K562 (cell line): Measurements from ENCODE around the gene SRCAP. TPM values are rescaled to one million over a fixed set of nuclear protein-coding genes. Genes with fewer than 3 reads are reported as not detected.
A peak's percentile ranks its signal among the peaks of the same experiment; 100 is the strongest.

Source experiments
- ATF7 ChIP-seq: fragments of 450-650 bp; IDR thresholded peaks from 2 replicates; pipeline ENCODE4 v1.7.1; 2014; ENCODE audit warnings: mild to moderate bottlenecking, moderate library complexity
- BMI1 ChIP-seq: fragments of 150-350 bp; IDR thresholded peaks from 2 replicates; pipeline ENCODE4 v1.6.1; 2014; ENCODE audit warnings: low read length
- BRD9 ChIP-seq: fragments of 450-650 bp; IDR thresholded peaks from 2 replicates; pipeline ENCODE4 v1.6.1; 2018; ENCODE audit warnings: low read depth; ENCODE audit not compliant: partially characterized antibody
- BRF2 ChIP-seq: IDR thresholded peaks from 3 replicates; pipeline ENCODE4 v1.6.1; 2011; ENCODE audit warnings: borderline replicate concordance, mild to moderate bottlenecking; ENCODE audit not compliant: insufficient read length, insufficient read depth
- CLOCK ChIP-seq: fragments of 250-450 bp; sonication (Bioruptor Pico); IDR thresholded peaks from 2 replicates; pipeline ENCODE4 v1.4.0; 2020; ENCODE audit warnings: mild to moderate bottlenecking, moderate library complexity, borderline replicate concordance
- ELF2 ChIP-seq: fragments of 250-450 bp; sonication (Bioruptor Pico); IDR thresholded peaks from 2 replicates; pipeline ENCODE4 v1.5.0; 2021; ENCODE audit warnings: mild to moderate bottlenecking
- EWSR1 ChIP-seq: fragments of 450-650 bp; IDR thresholded peaks from 2 replicates; pipeline ENCODE4 v1.6.1; 2018; ENCODE audit warnings: borderline replicate concordance, mild to moderate bottlenecking, low read depth, moderate library complexity; ENCODE audit not compliant: partially characterized antibody
- FOXA1 ChIP-seq: fragments of 450-650 bp; IDR thresholded peaks from 2 replicates; pipeline ENCODE4 v1.6.1; 2016; ENCODE audit warnings: mild to moderate bottlenecking, borderline replicate concordance
- IRF9 ChIP-seq: fragments of 450-650 bp; IDR thresholded peaks from 2 replicates; pipeline ENCODE4 v1.6.1; 2016; ENCODE audit warnings: missing biosample characterization, missing genetic modification characterization
- RBM25 ChIP-seq: fragments of 200-400 bp; formaldehyde crosslinking; IDR thresholded peaks from 2 replicates; pipeline ENCODE4 v1.6.1; 2018; ENCODE audit warnings: low read length, low read depth, moderate library complexity; ENCODE audit not compliant: severe bottlenecking
- SMARCE1 ChIP-seq: fragments of 450-650 bp; IDR thresholded peaks from 2 replicates; pipeline ENCODE4 v1.7.1; 2016; ENCODE audit warnings: mild to moderate bottlenecking
- SMC3 ChIP-seq: conservative IDR thresholded peaks from 2 replicates; pipeline ENCODE4 v1.6.1; 2011; ENCODE audit warnings: low read depth, low read length, improper control_type of control experiment; ENCODE audit not compliant: insufficient read depth
- SP2 ChIP-seq: IDR thresholded peaks from 2 replicates; pipeline ENCODE4 v1.6.1; 2011; ENCODE audit warnings: mild to moderate bottlenecking, low read depth, low read length, moderate library complexity; ENCODE audit not compliant: poor library complexity, severe bottlenecking; ENCODE audit errors: extremely low read depth
- TAF7 ChIP-seq: fragments of 450-650 bp; IDR thresholded peaks from 2 replicates; pipeline ENCODE4 v1.6.1; 2016; ENCODE audit warnings: missing genetic modification characterization, missing compliant biosample characterization
- TCF7L2 ChIP-seq: fragments of 150-350 bp; IDR thresholded peaks from 2 replicates; pipeline ENCODE4 v1.6.1; 2016; ENCODE audit warnings: low read depth, mild to moderate bottlenecking, low read length, moderate library complexity
- TGIF2 ChIP-seq: sonication (generic); formaldehyde crosslinking; IDR thresholded peaks from 2 replicates; pipeline ENCODE4 v1.8.1; 2022; ENCODE audit warnings: mild to moderate bottlenecking, missing genetic modification reagents, moderate library complexity
- ZBTB17 ChIP-seq: fragments of 450-650 bp; formaldehyde crosslinking; IDR thresholded peaks from 2 replicates; pipeline ENCODE4 v1.4.0; 2020; ENCODE audit warnings: mild to moderate bottlenecking
- ZBTB33 ChIP-seq: sonication (generic); formaldehyde crosslinking; IDR thresholded peaks from 2 replicates; pipeline ENCODE4 v1.8.1; 2023; ENCODE audit warnings: mild to moderate bottlenecking, missing genetic modification reagents
- ZFX ChIP-seq: sonication (generic); formaldehyde crosslinking; IDR thresholded peaks from 2 replicates; pipeline ENCODE4 v1.8.0; 2022; ENCODE audit warnings: mild to moderate bottlenecking, missing genetic modification reagents, moderate library complexity
- ZKSCAN3 ChIP-seq: fragments of 250-450 bp; sonication (Bioruptor Pico); IDR thresholded peaks from 2 replicates; pipeline ENCODE4 v1.4.0; 2020
- ZNF23 ChIP-seq: fragments of 250-450 bp; sonication (Bioruptor Pico); IDR thresholded peaks from 2 replicates; pipeline ENCODE4 v1.4.0; 2020; ENCODE audit warnings: mild to moderate bottlenecking
- ZNF311 ChIP-seq: fragments of 250-450 bp; sonication (Bioruptor Pico); IDR thresholded peaks from 2 replicates; pipeline ENCODE4 v1.4.0; 2020; ENCODE audit warnings: mild to moderate bottlenecking, moderate library complexity
- polyA plus RNA-seq, 8 experiments: library from polyadenylated mRNA; depleted of rRNA in 4 of 8; stranded (reverse) in 5 of 8; unstranded in 3 of 8; fragments of >200 nt; fragmentation: Nextera tagmentation in 2 of 8; fragmentation: Illumina TruSeq in 1 of 8; extraction: Ambion mirVana in 2 of 8; extraction: Trizol in 1 of 8; gene quantifications; 2 replicates each; pipeline versions ENCODE4 v1.2.1 to v1.2.3, GENCODE V29; 2011 to 2014; ENCODE audit warnings: inconsistent platforms in 1 of 8, missing spikeins in 1 of 8
- total RNA-seq, 7 experiments: library from RNA; depleted of rRNA in 6 of 7; stranded (reverse); fragments of >200 nt in 6 of 7; fragmentation: Illumina TruSeq in 2 of 7; extraction: Trizol in 2 of 7; gene quantifications; 2 replicates each; pipeline versions ENCODE4 v1.2.1 to v1.2.3, GENCODE V29; 2011 to 2021; ENCODE audit warnings: low replicate concordance in 1 of 7

The SRCAP gene
- total and polyA plus RNA-seq, 9 of the 15 experiments (the other 6 are each of a cell fraction or from before 2014, with no cell fraction given): 0.21 to 62.6 (median 5.8) TPM

GRCh38 chr16:30657866-30658730 lies 40.9 kb upstream of the SRCAP start, which contains the start of gene FBRS (continued):
- TF ChIP-seq ZBTB33 (peak; percentile 77), BRD9 (no peak), ZNF311 (CRISPR knock-in tag) (no peak), IRF9 (tag) (no peak), SP2 (peak; percentile 50), EWSR1 (no peak), TGIF2 (CRISPR knock-in tag) (no peak), BMI1 (no peak), FOXA1 (no peak), RBM25 (peak; percentile 53), ZFX (CRISPR knock-in tag) (peak; percentile 50; the same call in 1 of the 2 replicates), SMC3 (peak; percentile 69), ZKSCAN3 (CRISPR knock-in tag) (no peak), ZNF23 (no peak), ELF2 (CRISPR knock-in tag) (no peak; the same call in 1 of the 2 replicates), SMARCE1 (peak; percentile 68; the same call in 1 of the 2 replicates), TAF7 (tag) (peak; percentile 58; the same call in 1 of the 2 replicates), CLOCK (no peak), ZBTB17 (CRISPR knock-in tag) (no peak), BRF2 (no peak), TCF7L2 (no peak), ATF7 (peak; percentile 93)
